ENCODE data around the gene VENTX. TPM values are rescaled to one million over a fixed set of nuclear protein-coding genes. Genes with fewer than 3 reads are reported as not detected.

The VENTX gene, protein sequence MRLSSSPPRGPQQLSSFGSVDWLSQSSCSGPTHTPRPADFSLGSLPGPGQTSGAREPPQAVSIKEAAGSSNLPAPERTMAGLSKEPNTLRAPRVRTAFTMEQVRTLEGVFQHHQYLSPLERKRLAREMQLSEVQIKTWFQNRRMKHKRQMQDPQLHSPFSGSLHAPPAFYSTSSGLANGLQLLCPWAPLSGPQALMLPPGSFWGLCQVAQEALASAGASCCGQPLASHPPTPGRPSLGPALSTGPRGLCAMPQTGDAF
- total RNA-seq = 0.13 TPM in 1 of 2 replicates, not detected in the other

DNA sequence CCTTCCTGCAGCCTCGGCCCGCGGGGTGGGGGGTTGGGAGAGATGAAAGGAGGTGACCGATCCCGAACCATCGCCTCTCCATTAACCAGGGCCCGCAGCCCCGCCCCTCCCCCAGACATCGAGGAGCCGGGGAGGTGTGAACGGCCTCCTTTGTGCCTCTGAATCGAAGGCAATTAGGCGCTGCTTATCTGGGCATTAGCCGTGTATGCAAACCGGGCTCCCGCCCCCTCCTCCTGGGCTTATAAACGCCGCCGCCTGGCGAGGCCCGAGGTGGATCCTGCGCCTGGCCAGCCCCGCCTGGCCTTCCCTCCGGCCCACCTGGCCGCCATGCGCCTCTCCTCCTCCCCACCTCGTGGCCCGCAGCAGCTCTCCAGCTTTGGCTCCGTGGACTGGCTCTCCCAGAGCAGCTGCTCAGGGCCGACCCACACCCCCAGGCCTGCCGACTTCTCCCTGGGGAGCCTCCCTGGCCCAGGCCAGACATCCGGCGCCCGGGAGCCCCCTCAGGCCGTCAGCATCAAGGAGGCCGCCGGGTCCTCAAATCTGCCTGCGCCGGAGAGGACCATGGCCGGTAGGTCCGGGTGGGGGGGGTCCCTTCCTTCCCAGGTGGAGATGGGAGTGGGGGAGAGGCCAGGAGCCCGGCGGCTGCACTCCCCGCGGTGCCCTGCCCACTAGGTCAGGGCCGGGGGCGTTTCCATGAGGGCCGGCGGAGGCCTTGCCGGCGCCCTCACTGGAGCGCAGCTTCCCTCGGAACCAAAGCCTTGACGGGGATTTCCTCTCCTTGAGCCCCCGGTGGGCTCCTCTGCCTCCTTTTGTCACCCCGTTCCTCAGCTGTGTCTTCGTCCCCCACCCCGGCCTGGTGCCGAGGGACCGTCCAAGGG lies at the start of gene VENTX:
Gene VENTX (plus strand): TSS at position 268 of the 878 bp plus-strand sequence. CDS start 60 bp downstream, at position 328.
- intact Hi-C loops (cut with micrococcal nuclease) = loop anchor here (2.0 kb wide), 2 partner anchors 37 to 69 kb away; no protein-coding TSS in a partner anchor
- TF ChIP-seq, protein P1, sequence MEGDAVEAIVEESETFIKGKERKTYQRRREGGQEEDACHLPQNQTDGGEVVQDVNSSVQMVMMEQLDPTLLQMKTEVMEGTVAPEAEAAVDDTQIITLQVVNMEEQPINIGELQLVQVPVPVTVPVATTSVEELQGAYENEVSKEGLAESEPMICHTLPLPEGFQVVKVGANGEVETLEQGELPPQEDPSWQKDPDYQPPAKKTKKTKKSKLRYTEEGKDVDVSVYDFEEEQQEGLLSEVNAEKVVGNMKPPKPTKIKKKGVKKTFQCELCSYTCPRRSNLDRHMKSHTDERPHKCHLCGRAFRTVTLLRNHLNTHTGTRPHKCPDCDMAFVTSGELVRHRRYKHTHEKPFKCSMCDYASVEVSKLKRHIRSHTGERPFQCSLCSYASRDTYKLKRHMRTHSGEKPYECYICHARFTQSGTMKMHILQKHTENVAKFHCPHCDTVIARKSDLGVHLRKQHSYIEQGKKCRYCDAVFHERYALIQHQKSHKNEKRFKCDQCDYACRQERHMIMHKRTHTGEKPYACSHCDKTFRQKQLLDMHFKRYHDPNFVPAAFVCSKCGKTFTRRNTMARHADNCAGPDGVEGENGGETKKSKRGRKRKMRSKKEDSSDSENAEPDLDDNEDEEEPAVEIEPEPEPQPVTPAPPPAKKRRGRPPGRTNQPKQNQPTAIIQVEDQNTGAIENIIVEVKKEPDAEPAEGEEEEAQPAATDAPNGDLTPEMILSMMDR (IDR thresholded peaks at IDR 0.05) = no peak
- Mint-ChIP-seq H3K27me3 (peaks cover 9% of the 10 kb centered on the region), H3K4me1 (peaks cover 43% of the 10 kb centered on the region), H3K27ac (no peak within 1 kb of the TSS), H3K36me3 (ENCODE audit: low read depth) (no peaks in the 10 kb centered on the region), H3K4me3 (peak within 1 kb of the TSS; percentile 38), H3K9me3 (no peaks in the 10 kb centered on the region)
- ATAC-seq (ENCODE audit: low read depth) = no peak
- ChIA-PET POLR2A (interaction anchor here (0.7 kb wide), 1 partner anchor 80 kb away, joined by 3 read pairs; no protein-coding TSS in a partner anchor), CTCF (no interaction called here)
- no peak for DNase-seq

DNA sequence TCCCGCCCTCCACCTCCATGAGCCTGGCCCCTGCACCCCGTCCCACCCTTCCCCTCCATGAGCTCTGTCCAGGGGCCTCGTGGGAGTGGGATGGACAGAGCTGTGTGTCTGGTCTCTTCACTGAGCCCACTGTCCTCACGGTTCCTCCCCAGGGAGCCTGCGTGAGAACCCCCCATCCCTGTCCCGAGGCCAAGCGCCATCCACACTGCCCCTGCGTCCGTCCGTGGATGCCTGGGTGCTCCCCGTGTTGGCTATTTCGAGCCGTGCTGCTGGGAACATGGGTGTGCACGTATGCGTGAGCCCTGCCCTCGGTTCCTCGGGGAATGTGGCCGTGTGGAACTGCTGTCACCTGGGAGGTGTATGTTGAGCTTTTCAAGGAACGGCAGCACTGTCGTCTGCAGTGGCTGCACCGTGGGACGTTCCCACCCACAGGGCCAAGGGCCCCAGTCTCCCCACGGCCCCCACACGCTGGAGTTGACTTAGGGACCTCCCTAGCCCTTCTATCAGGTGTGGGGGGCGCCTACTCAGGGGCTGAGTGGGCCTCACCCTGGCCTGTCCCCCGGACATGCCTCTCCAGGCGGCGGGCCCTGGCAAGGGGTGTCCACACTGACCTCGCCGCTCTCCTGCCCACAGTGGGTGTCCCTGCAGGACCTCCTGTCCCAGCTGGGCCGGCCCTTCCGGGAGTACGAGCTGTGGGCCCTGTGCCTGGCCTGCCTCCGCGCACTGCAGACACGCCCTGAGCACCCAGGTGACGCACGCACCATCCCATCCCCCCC lies 49.6 kb upstream of the VENTX start:
- TF ChIP-seq, protein P1 (IDR thresholded peaks at IDR 0.05) = no peak
- ChIA-PET POLR2A (no interaction called here), CTCF (no interaction called here)
- no peak overlapping the region for H3K27ac Mint-ChIP-seq
- no peaks in the 10 kb centered on the region for H3K36me3 Mint-ChIP-seq (ENCODE audit: low read depth)
- peaks cover 2% of the 10 kb centered on the region for H3K27me3 Mint-ChIP-seq
- no peak for DNase-seq
- no peaks in the 10 kb centered on the region for H3K4me1 Mint-ChIP-seq
- intact Hi-C loops (cut with micrococcal nuclease) = no loop called here
- ATAC-seq (ENCODE audit: low read depth) = no peak
- H3K9me3 Mint-ChIP-seq = peaks cover 3% of the 10 kb centered on the region
- H3K4me3 Mint-ChIP-seq = no peak overlapping the region

DNA sequence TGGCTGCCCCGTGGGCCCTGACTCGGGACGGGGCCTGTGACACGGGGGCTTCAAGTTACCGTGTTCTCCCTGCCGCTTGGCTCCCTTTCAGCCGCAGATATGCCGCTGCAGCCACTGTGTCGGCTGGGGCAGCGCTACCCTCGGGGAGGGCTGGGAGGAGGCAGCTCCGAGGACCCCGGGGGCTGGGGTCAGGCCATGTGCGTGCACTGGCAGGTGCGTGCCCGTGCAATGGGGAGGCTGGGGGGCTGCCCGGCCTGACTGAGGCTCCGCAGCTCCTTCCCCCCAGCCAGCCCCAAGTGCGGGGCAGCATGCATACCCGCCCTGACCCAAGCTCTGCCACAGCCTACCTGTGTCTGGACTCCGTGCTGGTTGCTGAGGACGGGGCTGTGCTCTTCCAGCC lies 48.4 kb upstream of the VENTX start:
- intact Hi-C loops (cut with micrococcal nuclease) = no loop called here
- ChIA-PET POLR2A (no interaction called here), CTCF (no interaction called here)
- DNase-seq (no peak), ATAC-seq (ENCODE audit: low read depth) (no peak)
- no peak overlapping the region for H3K27ac Mint-ChIP-seq
- no peak overlapping the region for H3K4me3 Mint-ChIP-seq
- no peaks in the 10 kb centered on the region for H3K36me3 Mint-ChIP-seq (ENCODE audit: low read depth)
- peaks cover 6% of the 10 kb centered on the region for H3K27me3 Mint-ChIP-seq
- TF ChIP-seq, protein P1 (IDR thresholded peaks at IDR 0.05) = no peak
- H3K9me3 Mint-ChIP-seq = peaks cover 11% of the 10 kb centered on the region
- no peaks in the 10 kb centered on the region for H3K4me1 Mint-ChIP-seq

DNA sequence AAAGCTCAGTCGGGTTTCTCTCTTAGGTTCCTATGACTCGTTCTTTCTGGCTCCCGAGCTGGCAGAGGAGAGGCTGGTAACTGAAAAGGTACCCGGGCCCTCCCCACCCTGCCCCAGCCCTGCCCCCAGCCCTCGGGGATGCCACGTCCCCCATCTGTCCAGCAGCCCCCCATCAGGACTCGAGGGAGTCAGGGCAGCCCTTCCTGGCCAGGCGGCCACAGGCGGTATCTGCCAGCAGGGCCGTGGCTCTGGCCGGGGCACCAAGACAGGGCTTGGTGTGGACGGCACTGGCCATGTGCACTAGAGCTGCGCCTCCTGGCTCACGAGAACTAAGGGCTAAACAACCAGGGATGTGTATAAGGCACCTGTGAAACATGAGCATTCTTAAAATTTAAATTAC lies 47.9 kb upstream of the VENTX start:
- TF ChIP-seq, protein P1 (IDR thresholded peaks at IDR 0.05) = no peak
- Mint-ChIP-seq H3K36me3 (ENCODE audit: low read depth) (no peaks in the 10 kb centered on the region), H3K27me3 (peaks cover 6% of the 10 kb centered on the region), H3K9me3 (peaks cover 13% of the 10 kb centered on the region), H3K4me1 (no peaks in the 10 kb centered on the region), H3K4me3 (no peak overlapping the region), H3K27ac (no peak overlapping the region)
- ChIA-PET CTCF (no interaction called here), POLR2A (no interaction called here)
- intact Hi-C loops (cut with micrococcal nuclease) = no loop called here
- no peak for DNase-seq
- ATAC-seq (ENCODE audit: low read depth) = no peak

Measured in activated B cell treated with CpG ODN at 0.5 μM for 24 hours (primary cell).